ENCODE measurements around the gene SOD1. TPM values are rescaled to one million over a fixed set of nuclear protein-coding genes. Genes with fewer than 3 reads are reported as not detected.

SOD1 gene
- total RNA-seq (2021), result 373 and 380 TPM in 2 replicates
- percentile 96 among the genes with signal in this experiment for Bru-seq, nascent RNA
- percentile 87 among the genes with signal in this experiment for BruChase-seq, experiment 1, labeled RNA remaining after a 2-hour chase
- BruChase-seq, experiment 2, labeled RNA remaining after a 6-hour chase, result percentile 92 among the genes with signal in this experiment
- long read RNA-seq, transcript SOD1-201 (5 exons, 966 nt), result major isoform, 336 of 371 reads
- long read RNA-seq, partial matches to known transcripts, result 3 of 371 reads
- long read RNA-seq, other reads (novel, unspliced or antisense), result 32 of 371 reads

GRCh38 chr21:31659536-31660258 is at the start of gene SOD1:
TSS of gene SOD1 (plus strand) at chr21:31659693. CDS start at chr21:31659770, 77 bp downstream.
- intact Hi-C loops (cut with micrococcal nuclease; ENCODE audit: unreplicated experiment), result no loop called here
- POLR2A ChIA-PET (ENCODE audit: low non-redundant PET), result no interaction called here
- CTCF ChIA-PET, result no interaction called here

DNA sequence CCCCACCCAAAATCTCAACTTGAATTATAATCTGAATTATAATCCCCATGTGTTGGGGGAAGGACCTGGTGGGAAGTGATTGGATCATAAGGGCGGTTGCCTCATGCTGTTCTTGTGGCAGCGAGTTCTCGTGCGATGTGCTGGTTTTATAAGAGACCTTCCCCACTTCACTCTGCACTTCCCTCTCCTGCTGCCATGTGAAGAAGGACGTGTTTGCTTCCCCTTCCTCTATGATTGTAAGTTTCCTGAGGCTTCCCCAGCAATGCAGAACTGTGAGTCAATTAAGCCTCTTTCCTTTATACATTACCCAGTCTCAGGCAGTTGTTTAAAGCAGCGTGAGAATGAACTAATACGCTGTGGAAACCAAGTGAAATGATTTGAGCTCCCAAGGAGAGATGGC is 48.0 kb upstream of the SOD1 start:
- Histone ChIP-seq H3K4me1 (ENCODE audit: insufficient read depth, low read length, poor library complexity, severe bottlenecking) (no peaks in the 10 kb centered on the region), H3K27me3 (replicated peaks; ENCODE audit: insufficient read depth, low read depth, low read length, poor library complexity) (no peaks in the 10 kb centered on the region), H3K27ac (ENCODE audit: low read depth, low read length, poor library complexity, severe bottlenecking) (no peak overlapping the region), H3K36me3 (ENCODE audit: insufficient read depth, low read length, poor library complexity, severe bottlenecking) (no peaks in the 10 kb centered on the region), H3K9me3 (ENCODE audit: low read depth, low read length, poor library complexity, severe bottlenecking) (no peaks in the 10 kb centered on the region), H3K4me3 (ENCODE audit: low read depth, low read length, poor library complexity, severe bottlenecking) (no peak overlapping the region)
- ChIA-PET POLR2A (ENCODE audit: low non-redundant PET) (no interaction called here), CTCF (interaction anchor here (0.6 kb wide), 1 partner anchor 1655 kb away, joined by 3 read pairs; the partner anchor contains the start of gene IL10RB)
- intact Hi-C loops (cut with micrococcal nuclease; ENCODE audit: unreplicated experiment), result no loop called here
- no peak for TF ChIP-seq CTCF (conservative IDR thresholded peaks at IDR 0.05; ENCODE audit: low read depth, low read length)
- no peak for TF ChIP-seq EZH2 (IDR thresholded peaks at IDR 0.05; ENCODE audit: borderline replicate concordance, low read depth, low read length, poor library complexity, severe bottlenecking)
- BruUV-seq (replicated peaks), result no TSS peak
- DNase-seq (ENCODE audit: low spot score), result no peak

More at GRCh38 chr21:31659536-31660258, at the start of gene SOD1:
- H3K27me3 ChIP-seq (replicated peaks; ENCODE audit: insufficient read depth, low read depth, low read length, poor library complexity), result no peaks in the 10 kb centered on the region
- peaks cover 28% of the 10 kb centered on the region for H3K36me3 ChIP-seq (ENCODE audit: insufficient read depth, low read length, poor library complexity, severe bottlenecking)
- TF ChIP-seq CTCF (conservative IDR thresholded peaks at IDR 0.05; ENCODE audit: low read depth, low read length) (no peak), EZH2 (IDR thresholded peaks at IDR 0.05; ENCODE audit: borderline replicate concordance, low read depth, low read length, poor library complexity, severe bottlenecking) (no peak)
- H3K27ac ChIP-seq (ENCODE audit: low read depth, low read length, poor library complexity, severe bottlenecking), result peak within 1 kb of the TSS; percentile 87
- no TSS peak for BruUV-seq (replicated peaks)
- peaks cover 15% of the 10 kb centered on the region for H3K4me1 ChIP-seq (ENCODE audit: insufficient read depth, low read length, poor library complexity, severe bottlenecking)
- peak; percentile 97 for DNase-seq (ENCODE audit: low spot score)
- no peaks in the 10 kb centered on the region for H3K9me3 ChIP-seq (ENCODE audit: low read depth, low read length, poor library complexity, severe bottlenecking)
- H3K4me3 ChIP-seq (ENCODE audit: low read depth, low read length, poor library complexity, severe bottlenecking), result peak within 1 kb of the TSS; percentile 88

DNA sequence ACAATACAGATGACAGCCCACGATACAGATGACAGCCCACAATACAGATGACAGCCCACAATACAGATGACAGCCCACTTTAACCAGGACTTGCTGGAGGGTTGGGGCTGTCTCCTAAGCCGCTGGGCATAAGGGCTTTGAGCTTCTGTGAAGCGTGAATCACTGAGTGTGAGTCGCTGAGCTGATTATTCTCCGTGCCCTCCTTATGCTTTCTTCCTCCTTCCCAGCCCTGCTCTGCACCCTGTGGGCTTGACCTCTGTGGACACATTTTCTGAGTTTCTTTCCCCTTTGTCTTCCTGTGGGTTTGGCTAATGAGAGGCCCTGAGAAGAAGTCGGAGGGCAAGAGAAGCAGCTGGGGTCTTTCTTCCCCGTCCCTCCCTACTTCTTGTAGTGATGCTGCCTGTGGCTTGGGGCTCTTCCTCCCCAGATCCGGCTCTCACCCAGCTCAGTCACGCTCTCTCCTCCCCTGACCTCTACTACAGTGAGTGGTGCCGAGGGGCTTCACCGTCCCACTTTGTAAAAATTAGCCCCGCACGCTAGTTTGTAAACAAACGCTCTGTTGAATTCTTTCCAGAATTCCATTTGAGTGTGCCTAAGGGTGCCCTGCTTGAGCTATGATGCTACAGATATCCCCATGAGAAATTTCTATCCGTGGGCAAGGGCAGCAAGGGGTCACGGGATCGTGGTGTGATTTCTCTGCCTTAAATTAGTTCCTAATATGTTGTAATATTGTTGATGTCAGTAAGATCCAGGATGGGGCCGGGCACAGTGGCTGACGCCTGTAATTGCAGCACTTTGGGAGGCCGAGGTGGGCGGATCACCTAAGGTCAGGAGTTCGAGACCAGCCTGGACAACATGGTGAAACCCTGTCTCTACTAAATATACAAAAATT is 46.4 kb upstream of the SOD1 start:
- no peak for TF ChIP-seq CTCF (conservative IDR thresholded peaks at IDR 0.05; ENCODE audit: low read depth, low read length)
- TF ChIP-seq EZH2 (IDR thresholded peaks at IDR 0.05; ENCODE audit: borderline replicate concordance, low read depth, low read length, poor library complexity, severe bottlenecking), result no peak
- H3K4me3 ChIP-seq (ENCODE audit: low read depth, low read length, poor library complexity, severe bottlenecking), result no peak overlapping the region
- BruUV-seq (replicated peaks), result no TSS peak
- no peak overlapping the region for H3K27ac ChIP-seq (ENCODE audit: low read depth, low read length, poor library complexity, severe bottlenecking)
- H3K4me1 ChIP-seq (ENCODE audit: insufficient read depth, low read length, poor library complexity, severe bottlenecking), result no peaks in the 10 kb centered on the region
- no peaks in the 10 kb centered on the region for H3K27me3 ChIP-seq (replicated peaks; ENCODE audit: insufficient read depth, low read depth, low read length, poor library complexity)
- ChIA-PET CTCF (no interaction called here), POLR2A (ENCODE audit: low non-redundant PET) (no interaction called here)
- H3K9me3 ChIP-seq (ENCODE audit: low read depth, low read length, poor library complexity, severe bottlenecking), result no peaks in the 10 kb centered on the region
- intact Hi-C loops (cut with micrococcal nuclease; ENCODE audit: unreplicated experiment), result no loop called here
- H3K36me3 ChIP-seq (ENCODE audit: insufficient read depth, low read length, poor library complexity, severe bottlenecking), result no peaks in the 10 kb centered on the region
- no peak for DNase-seq (ENCODE audit: low spot score)

Data from A673 (cell line).